IMR-90 (cell line): Measurements from ENCODE around the gene ARHGAP15. TPM values are rescaled to one million over a fixed set of nuclear protein-coding genes. Genes with fewer than 3 reads are reported as not detected.

ENCODE experiments used
- ATAC-seq: fragments of 200-7000 bp; cut with Tn5 transposase; 2 replicates; pipeline ENCODE4 v1.9.1; 2020; ENCODE audit warnings: low read depth, mild to moderate bottlenecking, moderate library complexity
- Bru-seq: library from RNA; stranded (reverse); fragments of 400-500 nt; gene quantifications from one replicate; lab custom pipeline; 2021; lab: Mats Ljungman, UMichigan
- BruChase-seq, 2 experiments: library from RNA; stranded (reverse); fragments of 400-500 nt; gene quantifications; one replicate each; lab custom pipeline; 2021; lab: Mats Ljungman, UMichigan
- BruUV-seq: library from RNA; stranded (reverse); fragments of 400-500 nt; replicated peaks from 2 replicates; lab custom pipeline; 2021; lab: Mats Ljungman, UMichigan
- CTCF ChIA-PET: fragments of 300-600 bp; formaldehyde crosslinking; extraction: SDS; loops from one replicate; lab custom pipeline; 2021; ENCODE audit warnings: antibody characterized with exemption; lab: Yijun Ruan, JAX
- POLR2A ChIA-PET: fragments of 300-600 bp; sonication (Branson Sonifier 250); formaldehyde crosslinking; loops from one replicate; lab custom pipeline; 2022; ENCODE audit warnings: antibody characterized with exemption; ENCODE audit not compliant: unreplicated experiment; lab: Charles Lee
- DNase-seq: peaks from one replicate; pipeline ENCODE4 v3.0.0; 2013
- H2AFZ ChIP-seq: replicated peaks from 2 replicates; pipeline ENCODE3; 2013; ENCODE audit warnings: low read length, mild to moderate bottlenecking; ENCODE audit not compliant: poor library complexity
- H2AK5ac ChIP-seq: 2 replicates; pipeline ENCODE4 v1.6.1; 2013; ENCODE audit warnings: low read depth, low read length, inconsistent platforms
- H2AK9ac ChIP-seq: replicated peaks from 2 replicates; pipeline ENCODE3; 2013; ENCODE audit warnings: mild to moderate bottlenecking, low read depth, low read length, moderate library complexity; ENCODE audit not compliant: poor library complexity
- H2BK120ac ChIP-seq: 2 replicates; pipeline ENCODE4 v1.6.1; 2013; ENCODE audit warnings: low read depth, low read length, inconsistent platforms
- H2BK15ac ChIP-seq: 3 replicates; pipeline ENCODE4 v1.6.1; 2013; ENCODE audit warnings: low read depth, low read length, inconsistent platforms
- H2BK20ac ChIP-seq: 2 replicates; pipeline ENCODE4 v1.6.1; 2013; ENCODE audit warnings: low read depth, mild to moderate bottlenecking, inconsistent platforms, low read length, moderate library complexity
- H2BK5ac ChIP-seq: 2 replicates; pipeline ENCODE4 v1.6.1; 2013; ENCODE audit warnings: mild to moderate bottlenecking, low read depth, low read length, inconsistent platforms; ENCODE audit not compliant: poor library complexity, severe bottlenecking
- H3K14ac ChIP-seq: replicated peaks from 2 replicates; pipeline ENCODE4 v1.6.1; 2013; ENCODE audit warnings: low read depth, low read length, inconsistent platforms
- H3K18ac ChIP-seq: 2 replicates; pipeline ENCODE4 v1.6.1; 2013; ENCODE audit warnings: low read depth, low read length, control low read depth
- H3K23ac ChIP-seq: 2 replicates; pipeline ENCODE4 v1.6.1; 2013; ENCODE audit warnings: low read depth, low read length, inconsistent platforms
- H3K27ac ChIP-seq: 2 replicates; pipeline ENCODE4 v1.5.1; 2013; ENCODE audit warnings: mild to moderate bottlenecking, control low read depth, low read length; ENCODE audit not compliant: insufficient read depth
- H3K27me3 ChIP-seq: 2 replicates; pipeline ENCODE4 v1.6.1; 2013; ENCODE audit warnings: low read length; ENCODE audit not compliant: control insufficient read depth, insufficient read depth
- H3K36me3 ChIP-seq: 2 replicates; pipeline ENCODE4 v1.6.1; 2013; ENCODE audit warnings: low read length, mixed read lengths; ENCODE audit not compliant: control insufficient read depth, insufficient read depth
- H3K4ac ChIP-seq: 2 replicates; pipeline ENCODE4 v1.6.1; 2013; ENCODE audit warnings: low read depth, low read length, inconsistent platforms
- H3K4me1 ChIP-seq: 2 replicates; pipeline ENCODE4 v1.6.1; 2013; ENCODE audit warnings: low read length, mixed read lengths; ENCODE audit not compliant: control insufficient read depth, insufficient read depth
- H3K4me2 ChIP-seq: 2 replicates; pipeline ENCODE4 v1.6.1; 2013; ENCODE audit warnings: low read depth, mild to moderate bottlenecking, control low read depth, low read length, moderate library complexity
- H3K4me3 ChIP-seq: 2 replicates; pipeline ENCODE4 v1.5.1; 2013; ENCODE audit warnings: low read depth, mild to moderate bottlenecking, control low read depth, low read length, moderate library complexity; ENCODE audit not compliant: insufficient read depth
- H3K56ac ChIP-seq: 2 replicates; pipeline ENCODE4 v1.6.1; 2013; ENCODE audit warnings: low read length, inconsistent platforms; ENCODE audit not compliant: insufficient read depth; ENCODE audit errors: extremely low read depth
- H3K79me1 ChIP-seq, 2 experiments: 2 replicates each; pipeline ENCODE4 v1.6.1; 2013; ENCODE audit warnings: low read length in 2 of 2, inconsistent platforms in 1 of 2, low read depth in 1 of 2
- H3K9ac ChIP-seq: 2 replicates; pipeline ENCODE4 v1.6.1; 2013; ENCODE audit warnings: low read depth, low read length, control low read depth
- H3K9me1 ChIP-seq: 2 replicates; pipeline ENCODE4 v1.6.1; 2013; ENCODE audit warnings: low read length, inconsistent platforms; ENCODE audit not compliant: insufficient read depth
- H3K9me3 ChIP-seq: 2 replicates; pipeline ENCODE4 v1.6.1; 2013; ENCODE audit warnings: low read length; ENCODE audit not compliant: control insufficient read depth, insufficient read depth
- H4K20me1 ChIP-seq: 2 replicates; pipeline ENCODE4 v1.6.1; 2013; ENCODE audit warnings: low read length, inconsistent platforms; ENCODE audit not compliant: insufficient read depth
- H4K5ac ChIP-seq: 2 replicates; pipeline ENCODE4 v1.6.1; 2013; ENCODE audit warnings: mild to moderate bottlenecking, low read depth, low read length, control low read depth
- H4K8ac ChIP-seq, 2 experiments: 2 replicates each; pipeline ENCODE4 v1.6.1; 2013; ENCODE audit warnings: low read depth in 2 of 2, low read length in 2 of 2, control low read depth in 1 of 2, inconsistent platforms in 1 of 2
- H4K91ac ChIP-seq: 2 replicates; pipeline ENCODE4 v1.6.1; 2013; ENCODE audit warnings: low read depth, low read length, inconsistent platforms; ENCODE audit not compliant: insufficient read depth
- CEBPB ChIP-seq: IDR thresholded peaks from 2 replicates; pipeline ENCODE4 v1.6.1; 2012; ENCODE audit warnings: low read depth, low read length, improper control_type of control experiment
- FOS ChIP-seq: fragments of 150-350 bp; IDR thresholded peaks from 2 replicates; pipeline ENCODE4 v1.6.1; 2016; ENCODE audit warnings: low read depth, low read length
- MAFK ChIP-seq: IDR thresholded peaks from 2 replicates; pipeline ENCODE4 v1.6.1; 2012; ENCODE audit warnings: low read depth, low read length, improper control_type of control experiment
- MAZ ChIP-seq: IDR thresholded peaks from 2 replicates; pipeline ENCODE4 v1.6.1; 2012; ENCODE audit warnings: low read depth, mild to moderate bottlenecking, low read length, improper control_type of control experiment, moderate library complexity, borderline replicate concordance
- MXI1 ChIP-seq: IDR thresholded peaks from 2 replicates; pipeline ENCODE4 v1.6.1; 2012; ENCODE audit warnings: low read depth, mild to moderate bottlenecking, low read length, moderate library complexity, borderline replicate concordance
- POLR2A ChIP-seq: IDR thresholded peaks from 2 replicates; pipeline ENCODE4 v1.6.1; 2012; ENCODE audit warnings: mild to moderate bottlenecking, low read depth, low read length
- RAD21 ChIP-seq: IDR thresholded peaks from 2 replicates; pipeline ENCODE4 v1.6.1; 2012; ENCODE audit warnings: low read length, improper control_type of control experiment
- RCOR1 ChIP-seq: IDR thresholded peaks from 2 replicates; pipeline ENCODE4 v1.6.1; 2012; ENCODE audit warnings: mild to moderate bottlenecking, low read length, improper control_type of control experiment; ENCODE audit not compliant: insufficient replicate concordance
- WGBS, 2 experiments: methylation state at CpG; one replicate each; pipeline versions ENCODE4 v1.1.5 to v1.1.7; 2013; ENCODE audit warnings: missing lambda C conversion rate in 2 of 2; ENCODE audit not compliant: insufficient read length in 1 of 2; ENCODE audit errors: extremely low coverage in 2 of 2; 5-methylcytosine and 5-hydroxymethylcytosine counted together
- dilution Hi-C: fragments of 300-500 bp; cut with HindIII; formaldehyde crosslinking; loops from one replicate; pipeline ENCODE4 v1.14.3; 2018; ENCODE audit warnings: low sequenced_read_pairs; ENCODE audit not compliant: unreplicated experiment
- in situ Hi-C: fragments of 300-500 bp; cut with MboI; formaldehyde crosslinking; loops from 3 replicates; pipeline ENCODE4 v1.14.3; 2019; ENCODE audit warnings: low sequenced_read_pairs, inconsistent platforms, mixed read lengths
- intact Hi-C: fragments of 100-400 bp; cut with micrococcal nuclease; formaldehyde crosslinking; loops from 2 replicates; pipeline ENCODE4 v1.10.0; 2022
- long read RNA-seq: library from polyadenylated mRNA; unstranded; transcript quantifications from one replicate; pipeline ENCODE4 v2.0.0, GENCODE V29; 2021; ENCODE audit not compliant: unreplicated experiment
- polyA plus RNA-seq, 3 experiments: library from polyadenylated mRNA; depleted of rRNA; stranded (reverse); fragments of >200 nt; gene quantifications; 2 replicates each; pipeline ENCODE4 v1.2.3, GENCODE V29; 2012; ENCODE audit warnings: low replicate concordance in 1 of 3
- total RNA-seq: library from RNA; depleted of rRNA; stranded (reverse); fragments of >200 nt; gene quantifications from 2 replicates; pipeline ENCODE4 v1.2.3, GENCODE V29; 2012; rRNA removed
- TF ChIP-seq, protein P1 (sequence below): fragments of 150-350 bp; IDR thresholded peaks from 2 replicates; pipeline ENCODE4 v1.6.1; 2016; ENCODE audit warnings: low read depth, mild to moderate bottlenecking, low read length, moderate library complexity, borderline replicate concordance
- TF ChIP-seq, protein P2 (sequence below): conservative IDR thresholded peaks from 2 replicates; pipeline ENCODE4 v1.5.1; 2012; ENCODE audit warnings: mild to moderate bottlenecking, low read depth, low read length, improper control_type of control experiment
- TF ChIP-seq, protein P3 (sequence below): fragments of 150-350 bp; IDR thresholded peaks from 2 replicates; pipeline ENCODE4 v1.6.1; 2017; ENCODE audit warnings: mild to moderate bottlenecking, antibody characterized with exemption, low read length, low read depth

ARHGAP15 gene
- not detected in 2 replicates for total RNA-seq
- polyA plus RNA-seq (2012; rRNA removed), result not detected in 2 replicates
- polyA plus RNA-seq (2012; cell fraction: cytosol; rRNA removed), result not detected in 2 replicates
- not detected in 2 replicates for polyA plus RNA-seq (2012; cell fraction: nucleus; rRNA removed; ENCODE audit: low replicate concordance)
- Bru-seq, nascent RNA, result percentile 4 among the genes with signal in this experiment
- percentile 2 among the genes with signal in this experiment for BruChase-seq, experiment 1, labeled RNA remaining after a 6-hour chase
- percentile 3 among the genes with signal in this experiment for BruChase-seq, experiment 2, labeled RNA remaining after a 2-hour chase
- long read RNA-seq, result 0 reads

DNA sequence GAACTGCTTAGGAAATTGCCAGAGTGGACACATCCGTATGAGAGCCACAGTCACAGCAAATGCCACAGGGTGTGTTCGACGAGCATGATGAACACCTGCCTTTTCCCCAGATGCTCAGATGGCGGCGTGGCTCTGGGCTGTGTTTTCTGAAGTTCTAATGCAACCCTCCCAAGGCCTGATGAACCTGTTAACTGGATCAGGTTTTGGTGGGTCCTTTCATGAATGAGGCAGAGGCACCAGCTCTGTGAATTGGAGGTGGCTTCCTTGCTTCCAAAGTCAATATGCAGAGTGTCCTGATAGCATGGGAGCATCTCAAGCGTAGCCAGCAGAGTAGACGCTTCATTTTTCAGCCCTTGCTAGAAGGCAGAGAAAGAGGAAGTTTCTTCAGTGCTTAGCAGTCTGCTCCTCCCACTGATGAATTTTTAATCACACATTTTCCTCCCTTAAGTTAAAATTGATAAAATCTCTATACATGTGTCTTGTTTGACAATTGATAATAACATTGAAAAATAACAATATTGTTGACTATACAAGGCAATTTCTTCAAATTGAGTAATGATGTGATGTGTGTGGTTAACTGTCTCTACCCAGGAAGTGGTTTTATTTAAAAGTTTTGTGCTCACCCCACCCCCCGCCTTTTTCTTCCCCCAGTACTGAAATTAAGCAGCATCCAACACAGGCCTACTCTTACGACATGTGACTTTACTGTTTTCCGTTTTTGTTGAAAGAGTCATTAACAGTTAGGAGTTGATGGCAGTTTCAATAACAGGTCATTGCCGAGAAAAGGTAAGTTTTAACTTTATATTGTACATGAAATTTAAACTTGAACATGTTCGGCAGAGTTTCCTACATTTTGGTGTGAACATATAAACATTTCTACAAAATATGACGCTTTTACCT, at the start of gene ARHGAP15:
Gene ARHGAP15 (plus strand): TSS at position 739 of the 900 bp plus-strand sequence.
- Histone ChIP-seq H4K20me1 (no peaks in the 10 kb centered on the region), H4K8ac (no peak within 1 kb of the TSS), H4K5ac (no peak within 1 kb of the TSS), H3K18ac (no peak within 1 kb of the TSS), H2BK5ac (no peak within 1 kb of the TSS), H3K9me3 (no peaks in the 10 kb centered on the region), H4K91ac (no peak within 1 kb of the TSS), H2BK120ac (no peak within 1 kb of the TSS), H3K14ac (no peak within 1 kb of the TSS), H3K23ac (no peak within 1 kb of the TSS), H3K9ac (no peak within 1 kb of the TSS), H3K4me1 (no peaks in the 10 kb centered on the region), H3K4me2 (no peak within 1 kb of the TSS), H2BK20ac (no peak within 1 kb of the TSS), H3K4me3 (no peak within 1 kb of the TSS), H2BK15ac (no peak within 1 kb of the TSS), H3K27ac (no peak within 1 kb of the TSS), H3K4ac (no peak within 1 kb of the TSS), H2AK9ac (no peak within 1 kb of the TSS), H2AFZ (no peak within 1 kb of the TSS), H3K27me3 (peaks cover 2% of the 10 kb centered on the region; the same call in 1 of the 2 replicates), H3K56ac (no peak within 1 kb of the TSS), H3K79me1 (no peaks in the 10 kb centered on the region), H3K36me3 (no peaks in the 10 kb centered on the region), H3K9me1 (no peaks in the 10 kb centered on the region), H2AK5ac (no peak within 1 kb of the TSS)
- no peak for TF ChIP-seq FOS
- TF ChIP-seq MAZ, result no peak
- TF ChIP-seq, protein P1, sequence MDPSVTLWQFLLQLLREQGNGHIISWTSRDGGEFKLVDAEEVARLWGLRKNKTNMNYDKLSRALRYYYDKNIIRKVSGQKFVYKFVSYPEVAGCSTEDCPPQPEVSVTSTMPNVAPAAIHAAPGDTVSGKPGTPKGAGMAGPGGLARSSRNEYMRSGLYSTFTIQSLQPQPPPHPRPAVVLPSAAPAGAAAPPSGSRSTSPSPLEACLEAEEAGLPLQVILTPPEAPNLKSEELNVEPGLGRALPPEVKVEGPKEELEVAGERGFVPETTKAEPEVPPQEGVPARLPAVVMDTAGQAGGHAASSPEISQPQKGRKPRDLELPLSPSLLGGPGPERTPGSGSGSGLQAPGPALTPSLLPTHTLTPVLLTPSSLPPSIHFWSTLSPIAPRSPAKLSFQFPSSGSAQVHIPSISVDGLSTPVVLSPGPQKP, result no peak
- TF ChIP-seq RCOR1, result no peak
- no peak for TF ChIP-seq MAFK
- TF ChIP-seq MXI1, result no peak
- TF ChIP-seq POLR2A, result no peak
- TF ChIP-seq CEBPB, result no peak
- TF ChIP-seq, protein P2, sequence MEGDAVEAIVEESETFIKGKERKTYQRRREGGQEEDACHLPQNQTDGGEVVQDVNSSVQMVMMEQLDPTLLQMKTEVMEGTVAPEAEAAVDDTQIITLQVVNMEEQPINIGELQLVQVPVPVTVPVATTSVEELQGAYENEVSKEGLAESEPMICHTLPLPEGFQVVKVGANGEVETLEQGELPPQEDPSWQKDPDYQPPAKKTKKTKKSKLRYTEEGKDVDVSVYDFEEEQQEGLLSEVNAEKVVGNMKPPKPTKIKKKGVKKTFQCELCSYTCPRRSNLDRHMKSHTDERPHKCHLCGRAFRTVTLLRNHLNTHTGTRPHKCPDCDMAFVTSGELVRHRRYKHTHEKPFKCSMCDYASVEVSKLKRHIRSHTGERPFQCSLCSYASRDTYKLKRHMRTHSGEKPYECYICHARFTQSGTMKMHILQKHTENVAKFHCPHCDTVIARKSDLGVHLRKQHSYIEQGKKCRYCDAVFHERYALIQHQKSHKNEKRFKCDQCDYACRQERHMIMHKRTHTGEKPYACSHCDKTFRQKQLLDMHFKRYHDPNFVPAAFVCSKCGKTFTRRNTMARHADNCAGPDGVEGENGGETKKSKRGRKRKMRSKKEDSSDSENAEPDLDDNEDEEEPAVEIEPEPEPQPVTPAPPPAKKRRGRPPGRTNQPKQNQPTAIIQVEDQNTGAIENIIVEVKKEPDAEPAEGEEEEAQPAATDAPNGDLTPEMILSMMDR, result no peak
- TF ChIP-seq, protein P3, sequence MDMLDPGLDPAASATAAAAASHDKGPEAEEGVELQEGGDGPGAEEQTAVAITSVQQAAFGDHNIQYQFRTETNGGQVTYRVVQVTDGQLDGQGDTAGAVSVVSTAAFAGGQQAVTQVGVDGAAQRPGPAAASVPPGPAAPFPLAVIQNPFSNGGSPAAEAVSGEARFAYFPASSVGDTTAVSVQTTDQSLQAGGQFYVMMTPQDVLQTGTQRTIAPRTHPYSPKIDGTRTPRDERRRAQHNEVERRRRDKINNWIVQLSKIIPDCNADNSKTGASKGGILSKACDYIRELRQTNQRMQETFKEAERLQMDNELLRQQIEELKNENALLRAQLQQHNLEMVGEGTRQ, result no peak
- no peak for TF ChIP-seq RAD21
- dilution Hi-C loops (no loop called here), intact Hi-C loops (no loop called here), in situ Hi-C loops (no loop called here)
- ChIA-PET POLR2A (no interaction called here), CTCF (no interaction called here)
- no peak for DNase-seq
- BruUV-seq, result no TSS peak
- 85% methylated on average over 3 of the region's 13 CpGs; no CpG with 5 or more reads in 1 of the 2 experiments for WGBS, 2 experiments
- ATAC-seq, result no peak
